HepG2 (cell line): Measurements from ENCODE around the gene S100P. TPM values are rescaled to one million over a fixed set of nuclear protein-coding genes. Genes with fewer than 3 reads are reported as not detected.

Source experiments
- CAMTA2 ChIP-seq: sonication (generic); formaldehyde crosslinking; IDR thresholded peaks from 2 replicates; pipeline ENCODE4 v1.4.0; 2020; ENCODE audit warnings: mild to moderate bottlenecking, missing genetic modification reagents, borderline replicate concordance
- CBX5 ChIP-seq: sonication (generic); formaldehyde crosslinking; IDR thresholded peaks from 2 replicates; pipeline ENCODE4 v1.4.0; 2020; ENCODE audit warnings: missing genetic modification reagents, borderline replicate concordance
- DBP ChIP-seq: sonication (generic); formaldehyde crosslinking; IDR thresholded peaks from 2 replicates; pipeline ENCODE4 v1.4.0; 2020; ENCODE audit warnings: missing genetic modification reagents; ENCODE audit errors: not compliant biosample characterization
- DNMT3B ChIP-seq: conservative IDR thresholded peaks from 2 replicates; pipeline ENCODE4 v1.6.1; 2016; ENCODE audit warnings: missing biosample characterization, control low read depth
- FOXK1 ChIP-seq: sonication (generic); formaldehyde crosslinking; IDR thresholded peaks from 2 replicates; pipeline ENCODE4 v1.4.0; 2020; ENCODE audit warnings: low read depth, missing genetic modification reagents, borderline replicate concordance
- HMG20B ChIP-seq: conservative IDR thresholded peaks from 2 replicates; pipeline ENCODE4 v1.6.1; 2016; ENCODE audit warnings: missing genetic modification reagents, missing compliant biosample characterization
- HMGA1 ChIP-seq: sonication (generic); formaldehyde crosslinking; conservative IDR thresholded peaks from 2 replicates; pipeline ENCODE4 v1.4.0; 2020; ENCODE audit warnings: missing genetic modification reagents
- RFX5 ChIP-seq: IDR thresholded peaks from 2 replicates; pipeline ENCODE4 v1.6.1; 2011; ENCODE audit warnings: low read depth, low read length, improper control_type of control experiment
- TARDBP ChIP-seq: sonication (generic); formaldehyde crosslinking; IDR thresholded peaks from 2 replicates; pipeline ENCODE4 v1.8.0; 2022; ENCODE audit warnings: mild to moderate bottlenecking, missing genetic modification reagents
- TBX3 ChIP-seq: fragments of 450-650 bp; IDR thresholded peaks from 2 replicates; pipeline ENCODE4 v1.6.1; 2017; ENCODE audit warnings: antibody characterized with exemption, mild to moderate bottlenecking, inconsistent platforms, borderline replicate concordance
- TIGD3 ChIP-seq: sonication (generic); formaldehyde crosslinking; IDR thresholded peaks from 2 replicates; pipeline ENCODE4 v1.5.1; 2020; ENCODE audit warnings: mild to moderate bottlenecking, missing genetic modification reagents, borderline replicate concordance
- ZBTB2 ChIP-seq: sonication (generic); formaldehyde crosslinking; IDR thresholded peaks from 2 replicates; pipeline ENCODE4 v1.8.0; 2022; ENCODE audit warnings: low read depth, missing genetic modification reagents
- ZNF275 ChIP-seq: sonication (generic); formaldehyde crosslinking; IDR thresholded peaks from 2 replicates; pipeline ENCODE4 v1.8.0; 2022; ENCODE audit warnings: missing genetic modification reagents, mild to moderate bottlenecking, inconsistent platforms, borderline replicate concordance
- ZNF333 ChIP-seq: sonication (generic); formaldehyde crosslinking; IDR thresholded peaks from 2 replicates; pipeline ENCODE4 v1.4.0; 2020; ENCODE audit warnings: mild to moderate bottlenecking, missing genetic modification reagents, borderline replicate concordance
- ZNF33B ChIP-seq: sonication (generic); formaldehyde crosslinking; IDR thresholded peaks from 2 replicates; pipeline ENCODE4 v1.5.1; 2020; ENCODE audit warnings: mild to moderate bottlenecking, missing genetic modification reagents
- ZNF513 ChIP-seq: sonication (generic); formaldehyde crosslinking; conservative IDR thresholded peaks from 2 replicates; pipeline ENCODE4 v1.5.0; 2020; ENCODE audit warnings: missing genetic modification reagents
- ZNF616 ChIP-seq: sonication (generic); formaldehyde crosslinking; IDR thresholded peaks from 2 replicates; pipeline ENCODE4 v1.5.0; 2020; ENCODE audit warnings: low read depth, mild to moderate bottlenecking, missing genetic modification reagents
- ZNF629 ChIP-seq: sonication (generic); formaldehyde crosslinking; conservative IDR thresholded peaks from 2 replicates; pipeline ENCODE4 v1.5.0; 2020; ENCODE audit warnings: missing genetic modification reagents
- ZNF678 ChIP-seq: sonication (generic); formaldehyde crosslinking; IDR thresholded peaks from 2 replicates; pipeline ENCODE4 v1.4.0; 2020; ENCODE audit warnings: mild to moderate bottlenecking, missing genetic modification reagents
- ZNF773 ChIP-seq: sonication (generic); formaldehyde crosslinking; IDR thresholded peaks from 2 replicates; pipeline ENCODE4 v1.4.0; 2020; ENCODE audit warnings: missing genetic modification reagents, borderline replicate concordance
- ZSCAN25 ChIP-seq: sonication (generic); formaldehyde crosslinking; IDR thresholded peaks from 2 replicates; pipeline ENCODE4 v1.8.0; 2022; ENCODE audit warnings: mild to moderate bottlenecking, missing genetic modification reagents
- ZSCAN9 ChIP-seq: IDR thresholded peaks from 2 replicates; pipeline ENCODE4 v1.6.1; 2016; ENCODE audit warnings: borderline replicate concordance
- polyA plus RNA-seq, 8 experiments: library from polyadenylated mRNA; depleted of rRNA in 3 of 8; stranded (reverse) in 7 of 8; unstranded in 1 of 8; fragments of >200 nt; fragmentation: Illumina TruSeq in 4 of 8; extraction: Trizol in 4 of 8; gene quantifications; 2 replicates each; pipeline versions ENCODE4 v1.2.1 to v1.2.3, GENCODE V29; 2011 to 2016; ENCODE audit warnings: low read depth in 4 of 8, missing spikeins in 1 of 8, mixed read lengths in 1 of 8; ENCODE audit not compliant: insufficient read depth in 1 of 8
- total RNA-seq, 5 experiments: library from RNA; depleted of rRNA; stranded (reverse); fragments of >200 nt; fragmentation: Illumina TruSeq; extraction: Trizol; gene quantifications; 2 replicates each; pipeline ENCODE4 v1.2.3, GENCODE V29; 2016; ENCODE audit warnings: low read depth in 1 of 5

Gene S100P
- total and polyA plus RNA-seq, 2 of the 13 experiments (the other 11 are each of a cell fraction or from before 2014, with no cell fraction given) = 278 to 1,649 TPM

- TF ChIP-seq ZNF513 (no peak), ZSCAN25 (CRISPR knock-in tag) (0 out of 2 replicates have a peak, but pooled peaks have one; percentile 56), ZNF629 (no peak), TIGD3 (CRISPR knock-in tag) (0 out of 2 replicates have a peak, but pooled peaks have one; percentile 72), CAMTA2 (0 out of 2 replicates have a peak, but pooled peaks have one; percentile 58), ZNF333 (CRISPR knock-in tag) (peak; percentile 65; the same call in 1 of the 2 replicates), TARDBP (CRISPR knock-in tag) (peak; percentile 84; the same call in 1 of the 2 replicates), ZBTB2 (CRISPR knock-in tag) (no peak), ZNF678 (CRISPR knock-in tag) (no peak), TBX3 (no peak), ZNF773 (no peak), FOXK1 (peak; percentile 78; the same call in 1 of the 2 replicates), ZNF275 (peak; percentile 56; the same call in 1 of the 2 replicates), ZNF33B (CRISPR knock-in tag) (no peak), HMG20B (CRISPR knock-in tag) (no peak), ZSCAN9 (CRISPR knock-in tag) (peak; percentile 94), DBP (no peak), CBX5 (CRISPR knock-in tag) (peak; percentile 84; the same call in 1 of the 2 replicates), RFX5 (no peak), ZNF616 (CRISPR knock-in tag) (no peak), DNMT3B (CRISPR knock-in tag) (peak; percentile 85), HMGA1 (CRISPR knock-in tag) (no peak)
These were observed at the start of gene S100P (continued) for GRCh38 chr4:6693231-6694176.
